GM13977 (cell line): ENCODE measurements around the gene DLG3.

ENCODE experiments used
- DNase-seq: peaks from one replicate; pipeline ENCODE4 v3.0.0; 2012; ENCODE audit warnings: low spot score
- CTCF ChIP-seq: IDR thresholded peaks from 2 replicates; pipeline ENCODE4 v1.5.1; 2012; ENCODE audit warnings: mild to moderate bottlenecking, control low read depth; ENCODE audit not compliant: insufficient read depth; ENCODE audit errors: extremely low read depth, missing control alignments
- in situ Hi-C: fragments of 300-500 bp; cut with MboI; formaldehyde crosslinking; loops from one replicate; pipeline ENCODE4 v1.12.0; 2022; ENCODE audit warnings: low sequenced_read_pairs, low pct_unique_long_range_greater_than_20kb, mixed read lengths, inconsistent platforms; ENCODE audit not compliant: unreplicated experiment

The DLG3 gene

GRCh38 chrX:70494441-70494840 is 49.8 kb downstream of the DLG3 start:
- in situ Hi-C loops, result no loop called here
- no peak for DNase-seq
- TF ChIP-seq CTCF, result no peak

GRCh38 chrX:70496491-70496890 is 51.9 kb downstream of the DLG3 start:
- no peak for TF ChIP-seq CTCF
- in situ Hi-C loops, result no loop called here

GRCh38 chrX:70497026-70497425 is 52.4 kb downstream of the DLG3 start:
- no peak for TF ChIP-seq CTCF
- in situ Hi-C loops, result no loop called here

More at GRCh38 chrX:70496491-70496890, 51.9 kb downstream of the DLG3 start:
- no peak for DNase-seq

GRCh38 chrX:70498129-70498528 is 53.5 kb downstream of the DLG3 start:
- in situ Hi-C loops, result no loop called here
- DNase-seq, result no peak
- TF ChIP-seq CTCF, result no peak

More at GRCh38 chrX:70497026-70497425, 52.4 kb downstream of the DLG3 start:
- DNase-seq, result no peak

GRCh38 chrX:70500826-70501225 is 56.2 kb downstream of the DLG3 start:
- in situ Hi-C loops, result no loop called here
- TF ChIP-seq CTCF, result no peak
- no peak for DNase-seq

GRCh38 chrX:70504772-70505450 is 60.3 kb downstream of the DLG3 start:
- no peak for DNase-seq
- no peak for TF ChIP-seq CTCF
- in situ Hi-C loops, result no loop called here

- in situ Hi-C loops, result no loop called here
Measured at GRCh38 chrX:70505451-70505841, 60.8 kb downstream of the DLG3 start.

More at GRCh38 chrX:70505451-70505841, 60.8 kb downstream of the DLG3 start:
- no peak for DNase-seq
- no peak for TF ChIP-seq CTCF
